Fibroblast of skin of left quadriceps (primary cell): ENCODE results near the gene FBXW2.
"Not testable (repeated sequence)": the region's sequence is repeated elsewhere in the genome, so short reads cannot be mapped to it uniquely, and the experiment has no call there.

ENCODE experiments used
- DNase-seq, 2 experiments: peaks; one replicate each; pipeline ENCODE4 v3.0.0-alpha.2; 2013; ENCODE audit warnings: low read depth in 2 of 2

Gene FBXW2

GRCh38 chr9:120779227-120779626 lies 14.0 kb downstream of the FBXW2 start:
- DNase-seq = no peak

- DNase-seq = no peak
These were observed 14.5 kb downstream of the FBXW2 start for GRCh38 chr9:120778758-120779157.

- no peak for DNase-seq
These were observed 16.0 kb downstream of the FBXW2 start for GRCh38 chr9:120777229-120777628.

- DNase-seq = no peak
These were observed 16.4 kb downstream of the FBXW2 start for GRCh38 chr9:120776788-120777187.

- DNase-seq = no peak
These were observed 17.4 kb downstream of the FBXW2 start for GRCh38 chr9:120775859-120776258.

GRCh38 chr9:120774719-120775118 lies 18.5 kb downstream of the FBXW2 start:
- no peak for DNase-seq

GRCh38 chr9:120773256-120773655 lies 20.0 kb downstream of the FBXW2 start:
- DNase-seq = no peak

- DNase-seq = no peak
These were observed 22.3 kb downstream of the FBXW2 start for GRCh38 chr9:120770931-120771330.

- DNase-seq = no peak
These were observed 24.3 kb downstream of the FBXW2 start for GRCh38 chr9:120768886-120769285.

- DNase-seq = no peak
These were observed 25.0 kb downstream of the FBXW2 start for GRCh38 chr9:120768247-120768646.

- no peak for DNase-seq
These were observed 25.8 kb downstream of the FBXW2 start for GRCh38 chr9:120767451-120767850.

- DNase-seq = no peak
These were observed 27.2 kb downstream of the FBXW2 start for GRCh38 chr9:120765910-120766425.

GRCh38 chr9:120764476-120764875 lies 28.7 kb downstream of the FBXW2 start:
- no peak for DNase-seq

- no peak for DNase-seq
These were observed 32.2 kb downstream of the FBXW2 start for GRCh38 chr9:120761006-120761405.

GRCh38 chr9:120759755-120760400 lies 33.3 kb downstream of the FBXW2 start:
- no peak for DNase-seq

- DNase-seq = no peak
These were observed 34.7 kb downstream of the FBXW2 start for GRCh38 chr9:120758544-120758943.

GRCh38 chr9:120757026-120757913 lies 35.9 kb downstream of the FBXW2 start:
- DNase-seq = no peak

GRCh38 chr9:120756531-120756930 lies 36.7 kb downstream of the FBXW2 start:
- no peak for DNase-seq

GRCh38 chr9:120755810-120756434 lies 37.3 kb downstream of the FBXW2 start:
- DNase-seq = peak; percentile 16 to 18

- DNase-seq = no peak
These were observed 38.2 kb downstream of the FBXW2 start for GRCh38 chr9:120755044-120755443.

- no peak for DNase-seq
These were observed 42.8 kb downstream of the FBXW2 start for GRCh38 chr9:120750421-120750820.

- DNase-seq = not testable (repeated sequence)
These were observed 46.9 kb downstream of the FBXW2 start for GRCh38 chr9:120746366-120746765.
